IMR-90 (cell line): ENCODE measurements around the gene PIGN. TPM values are rescaled to one million over a fixed set of nuclear protein-coding genes. Genes with fewer than 3 reads are reported as not detected.

Source experiments
- ATAC-seq: fragments of 200-7000 bp; cut with Tn5 transposase; 2 replicates; pipeline ENCODE4 v1.9.1; 2020; ENCODE audit warnings: low read depth, mild to moderate bottlenecking, moderate library complexity
- BruUV-seq: library from RNA; stranded (reverse); fragments of 400-500 nt; replicated peaks from 2 replicates; lab custom pipeline; 2021; lab: Mats Ljungman, UMichigan
- CTCF ChIA-PET: fragments of 300-600 bp; formaldehyde crosslinking; extraction: SDS; loops from one replicate; lab custom pipeline; 2021; ENCODE audit warnings: antibody characterized with exemption; lab: Yijun Ruan, JAX
- POLR2A ChIA-PET: fragments of 300-600 bp; sonication (Branson Sonifier 250); formaldehyde crosslinking; loops from one replicate; lab custom pipeline; 2022; ENCODE audit warnings: antibody characterized with exemption; ENCODE audit not compliant: unreplicated experiment; lab: Charles Lee
- DNase-seq: peaks from one replicate; pipeline ENCODE4 v3.0.0; 2013
- H2AFZ ChIP-seq: replicated peaks from 2 replicates; pipeline ENCODE3; 2013; ENCODE audit warnings: low read length, mild to moderate bottlenecking; ENCODE audit not compliant: poor library complexity
- H2AK5ac ChIP-seq: 2 replicates; pipeline ENCODE4 v1.6.1; 2013; ENCODE audit warnings: low read depth, low read length, inconsistent platforms
- H2AK9ac ChIP-seq: replicated peaks from 2 replicates; pipeline ENCODE3; 2013; ENCODE audit warnings: mild to moderate bottlenecking, low read depth, low read length, moderate library complexity; ENCODE audit not compliant: poor library complexity
- H2BK120ac ChIP-seq: 2 replicates; pipeline ENCODE4 v1.6.1; 2013; ENCODE audit warnings: low read depth, low read length, inconsistent platforms
- H2BK15ac ChIP-seq: 3 replicates; pipeline ENCODE4 v1.6.1; 2013; ENCODE audit warnings: low read depth, low read length, inconsistent platforms
- H2BK20ac ChIP-seq: 2 replicates; pipeline ENCODE4 v1.6.1; 2013; ENCODE audit warnings: low read depth, mild to moderate bottlenecking, inconsistent platforms, low read length, moderate library complexity
- H2BK5ac ChIP-seq: 2 replicates; pipeline ENCODE4 v1.6.1; 2013; ENCODE audit warnings: mild to moderate bottlenecking, low read depth, low read length, inconsistent platforms; ENCODE audit not compliant: poor library complexity, severe bottlenecking
- H3K14ac ChIP-seq: replicated peaks from 2 replicates; pipeline ENCODE4 v1.6.1; 2013; ENCODE audit warnings: low read depth, low read length, inconsistent platforms
- H3K18ac ChIP-seq: 2 replicates; pipeline ENCODE4 v1.6.1; 2013; ENCODE audit warnings: low read depth, low read length, control low read depth
- H3K23ac ChIP-seq: 2 replicates; pipeline ENCODE4 v1.6.1; 2013; ENCODE audit warnings: low read depth, low read length, inconsistent platforms
- H3K27ac ChIP-seq: 2 replicates; pipeline ENCODE4 v1.5.1; 2013; ENCODE audit warnings: mild to moderate bottlenecking, control low read depth, low read length; ENCODE audit not compliant: insufficient read depth
- H3K27me3 ChIP-seq: 2 replicates; pipeline ENCODE4 v1.6.1; 2013; ENCODE audit warnings: low read length; ENCODE audit not compliant: control insufficient read depth, insufficient read depth
- H3K36me3 ChIP-seq: 2 replicates; pipeline ENCODE4 v1.6.1; 2013; ENCODE audit warnings: low read length, mixed read lengths; ENCODE audit not compliant: control insufficient read depth, insufficient read depth
- H3K4ac ChIP-seq: 2 replicates; pipeline ENCODE4 v1.6.1; 2013; ENCODE audit warnings: low read depth, low read length, inconsistent platforms
- H3K4me1 ChIP-seq: 2 replicates; pipeline ENCODE4 v1.6.1; 2013; ENCODE audit warnings: low read length, mixed read lengths; ENCODE audit not compliant: control insufficient read depth, insufficient read depth
- H3K4me2 ChIP-seq: 2 replicates; pipeline ENCODE4 v1.6.1; 2013; ENCODE audit warnings: low read depth, mild to moderate bottlenecking, control low read depth, low read length, moderate library complexity
- H3K4me3 ChIP-seq: 2 replicates; pipeline ENCODE4 v1.5.1; 2013; ENCODE audit warnings: low read depth, mild to moderate bottlenecking, control low read depth, low read length, moderate library complexity; ENCODE audit not compliant: insufficient read depth
- H3K56ac ChIP-seq: 2 replicates; pipeline ENCODE4 v1.6.1; 2013; ENCODE audit warnings: low read length, inconsistent platforms; ENCODE audit not compliant: insufficient read depth; ENCODE audit errors: extremely low read depth
- H3K79me1 ChIP-seq, 2 experiments: 2 replicates each; pipeline ENCODE4 v1.6.1; 2013; ENCODE audit warnings: low read length in 2 of 2, inconsistent platforms in 1 of 2, low read depth in 1 of 2
- H3K9ac ChIP-seq: 2 replicates; pipeline ENCODE4 v1.6.1; 2013; ENCODE audit warnings: low read depth, low read length, control low read depth
- H3K9me1 ChIP-seq: 2 replicates; pipeline ENCODE4 v1.6.1; 2013; ENCODE audit warnings: low read length, inconsistent platforms; ENCODE audit not compliant: insufficient read depth
- H3K9me3 ChIP-seq: 2 replicates; pipeline ENCODE4 v1.6.1; 2013; ENCODE audit warnings: low read length; ENCODE audit not compliant: control insufficient read depth, insufficient read depth
- H4K20me1 ChIP-seq: 2 replicates; pipeline ENCODE4 v1.6.1; 2013; ENCODE audit warnings: low read length, inconsistent platforms; ENCODE audit not compliant: insufficient read depth
- H4K5ac ChIP-seq: 2 replicates; pipeline ENCODE4 v1.6.1; 2013; ENCODE audit warnings: mild to moderate bottlenecking, low read depth, low read length, control low read depth
- H4K8ac ChIP-seq, 2 experiments: 2 replicates each; pipeline ENCODE4 v1.6.1; 2013; ENCODE audit warnings: low read depth in 2 of 2, low read length in 2 of 2, control low read depth in 1 of 2, inconsistent platforms in 1 of 2
- H4K91ac ChIP-seq: 2 replicates; pipeline ENCODE4 v1.6.1; 2013; ENCODE audit warnings: low read depth, low read length, inconsistent platforms; ENCODE audit not compliant: insufficient read depth
- BHLHE40 ChIP-seq: fragments of 150-350 bp; IDR thresholded peaks from 2 replicates; pipeline ENCODE4 v1.6.1; 2016; ENCODE audit warnings: mild to moderate bottlenecking, low read depth, low read length
- CHD1 ChIP-seq: IDR thresholded peaks from 2 replicates; pipeline ENCODE4 v1.6.1; 2012; ENCODE audit warnings: low read depth, low read length, improper control_type of control experiment
- MAZ ChIP-seq: IDR thresholded peaks from 2 replicates; pipeline ENCODE4 v1.6.1; 2012; ENCODE audit warnings: low read depth, mild to moderate bottlenecking, low read length, improper control_type of control experiment, moderate library complexity, borderline replicate concordance
- WGBS, 2 experiments: methylation state at CpG; one replicate each; pipeline versions ENCODE4 v1.1.5 to v1.1.7; 2013; ENCODE audit warnings: missing lambda C conversion rate in 2 of 2; ENCODE audit not compliant: insufficient read length in 1 of 2; ENCODE audit errors: extremely low coverage in 2 of 2; 5-methylcytosine and 5-hydroxymethylcytosine counted together
- dilution Hi-C: fragments of 300-500 bp; cut with HindIII; formaldehyde crosslinking; loops from one replicate; pipeline ENCODE4 v1.14.3; 2018; ENCODE audit warnings: low sequenced_read_pairs; ENCODE audit not compliant: unreplicated experiment
- in situ Hi-C: fragments of 300-500 bp; cut with MboI; formaldehyde crosslinking; loops from 3 replicates; pipeline ENCODE4 v1.14.3; 2019; ENCODE audit warnings: low sequenced_read_pairs, inconsistent platforms, mixed read lengths
- intact Hi-C: fragments of 100-400 bp; cut with micrococcal nuclease; formaldehyde crosslinking; loops from 2 replicates; pipeline ENCODE4 v1.10.0; 2022
- polyA plus RNA-seq, 3 experiments: library from polyadenylated mRNA; depleted of rRNA; stranded (reverse); fragments of >200 nt; gene quantifications; 2 replicates each; pipeline ENCODE4 v1.2.3, GENCODE V29; 2012; ENCODE audit warnings: low replicate concordance in 1 of 3
- total RNA-seq: library from RNA; depleted of rRNA; stranded (reverse); fragments of >200 nt; gene quantifications from 2 replicates; pipeline ENCODE4 v1.2.3, GENCODE V29; 2012

Gene PIGN
- total and polyA plus RNA-seq, 2 of the 4 experiments (the other 2 are of a cell fraction): 9.0 to 17.9 TPM

DNA sequence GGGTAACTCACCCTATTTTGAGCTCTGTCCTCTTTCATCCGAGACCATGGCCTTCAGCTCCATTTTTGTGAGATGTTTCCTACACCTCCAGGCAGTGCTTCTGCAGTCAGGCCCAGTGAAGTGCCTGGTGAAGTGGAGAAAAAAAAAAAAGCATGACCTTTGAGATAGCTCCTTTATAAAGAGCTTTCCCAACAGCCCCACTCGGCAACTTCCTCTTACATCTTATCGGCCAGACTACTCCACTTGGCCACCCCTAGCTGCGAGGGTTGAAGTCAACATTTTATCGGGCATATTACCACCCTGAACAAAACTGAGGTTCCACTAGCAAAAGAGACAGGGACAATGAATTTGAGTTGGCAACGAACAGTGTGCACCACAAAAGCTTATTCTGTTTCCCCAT, 169.2 kb downstream of the PIGN start:
- Histone ChIP-seq H3K9me1 (peaks cover 8% of the 10 kb centered on the region), H4K8ac (peak overlapping the region; percentile 41 to 75), H2AK9ac (peak overlapping the region; percentile 25), H3K4ac (peak overlapping the region; percentile 67), H3K4me1 (peaks cover 10% of the 10 kb centered on the region), H3K56ac (peak overlapping the region; percentile 42), H3K27me3 (no peaks in the 10 kb centered on the region), H4K91ac (peak overlapping the region; percentile 67), H2BK120ac (peak overlapping the region; percentile 81), H3K79me1 (no peaks in the 10 kb centered on the region), H3K23ac (peak overlapping the region; percentile 66; the same call in 1 of the 2 replicates), H2BK15ac (peak overlapping the region; percentile 87), H3K36me3 (no peaks in the 10 kb centered on the region), H4K20me1 (no peaks in the 10 kb centered on the region), H3K9me3 (no peaks in the 10 kb centered on the region), H2AK5ac (peak overlapping the region; percentile 89), H3K4me2 (peak overlapping the region; percentile 38), H3K14ac (peak overlapping the region; percentile 59), H3K18ac (peak overlapping the region; percentile 78), H2BK5ac (peak overlapping the region; percentile 75), H3K27ac (peak overlapping the region; percentile 91), H2BK20ac (peak overlapping the region; percentile 85), H3K9ac (no peak overlapping the region), H2AFZ (peak overlapping the region; percentile 65), H3K4me3 (no peak overlapping the region), H4K5ac (peak overlapping the region; percentile 13)
- BruUV-seq: no TSS peak
- 18% methylated on average over 4 of the region's 6 CpGs; no CpG with 5 or more reads in 1 of the 2 experiments for WGBS, 2 experiments
- intact Hi-C loops (no loop called here), in situ Hi-C loops (no loop called here), dilution Hi-C loops (no loop called here)
- ATAC-seq: peak; percentile 46
- ChIA-PET POLR2A (interaction anchor here (0.9 kb wide), 1 partner anchor 111 kb away, joined by 3 read pairs; no protein-coding TSS in a partner anchor), CTCF (no interaction called here)
- DNase-seq: no peak
- no peak for TF ChIP-seq BHLHE40
- TF ChIP-seq MAZ: no peak
- no peak for TF ChIP-seq CHD1
